ENCODE data around the gene GCK.

GRCh38 chr7:44131173-44132029 is 57.8 kb downstream of the GCK start:
- no peak for TF ChIP-seq FOXA1 (IDR thresholded peaks at IDR 0.05)
- TF ChIP-seq FOXK2 (IDR thresholded peaks at IDR 0.05) = no peak
- TF ChIP-seq HDGF (IDR thresholded peaks at IDR 0.05; ENCODE audit: borderline replicate concordance) = no peak
- TF ChIP-seq SUZ12 (IDR thresholded peaks at IDR 0.05) = no peak
- no peak for TF ChIP-seq LEF1 (IDR thresholded peaks at IDR 0.05; ENCODE audit: borderline replicate concordance)
- no peak for TF ChIP-seq PKNOX1 (IDR thresholded peaks at IDR 0.05)
- TF ChIP-seq NFRKB (IDR thresholded peaks at IDR 0.05) = no peak
- TF ChIP-seq ARNT (IDR thresholded peaks at IDR 0.05) = no peak
- TF ChIP-seq FOXM1 (IDR thresholded peaks at IDR 0.05; ENCODE audit: borderline replicate concordance) = no peak
- TF ChIP-seq TARDBP (IDR thresholded peaks at IDR 0.05) = no peak
- no peak for TF ChIP-seq SP1 (IDR thresholded peaks at IDR 0.05)
